WI38 (cell line): Measurements from ENCODE around the gene SLC41A2.
"Not testable (repeated sequence)": the region's sequence is repeated elsewhere in the genome, so short reads cannot be mapped to it uniquely, and the experiment has no call there.

ENCODE experiments used
- H3K4me3 ChIP-seq: 2 replicates; pipeline ENCODE4 v1.5.1; 2011; ENCODE audit warnings: low read depth, mild to moderate bottlenecking, control low read depth, low read length
- CTCF ChIP-seq: IDR thresholded peaks from 2 replicates; pipeline ENCODE4 v1.5.1; 2012; ENCODE audit warnings: low read depth, mild to moderate bottlenecking, control low read depth, low read length

Gene SLC41A2

GRCh38 chr12:104953323-104953722 lies 4.8 kb downstream of the SLC41A2 start:
- TF ChIP-seq CTCF, result no peak
- H3K4me3 ChIP-seq, result no peak overlapping the region

- no peak overlapping the region for H3K4me3 ChIP-seq
- TF ChIP-seq CTCF, result no peak
These were observed 5.3 kb downstream of the SLC41A2 start for GRCh38 chr12:104952816-104953215.

GRCh38 chr12:104951759-104952509 lies 6.2 kb downstream of the SLC41A2 start:
- TF ChIP-seq CTCF, result no peak
- no peak overlapping the region for H3K4me3 ChIP-seq

GRCh38 chr12:104948716-104949115 lies 9.4 kb downstream of the SLC41A2 start:
- H3K4me3 ChIP-seq, result not testable (repeated sequence)

- H3K4me3 ChIP-seq, result no peak overlapping the region
- TF ChIP-seq CTCF, result no peak
These were observed 13.8 kb downstream of the SLC41A2 start for GRCh38 chr12:104944252-104944651.

GRCh38 chr12:104943401-104943800 lies 14.7 kb downstream of the SLC41A2 start:
- H3K4me3 ChIP-seq, result not testable (repeated sequence)

GRCh38 chr12:104942075-104942474 lies 16.0 kb downstream of the SLC41A2 start:
- no peak for TF ChIP-seq CTCF

GRCh38 chr12:104941454-104941853 lies 16.6 kb downstream of the SLC41A2 start:
- no peak for TF ChIP-seq CTCF

More at GRCh38 chr12:104942075-104942474, 16.0 kb downstream of the SLC41A2 start:
- no peak overlapping the region for H3K4me3 ChIP-seq

More at GRCh38 chr12:104941454-104941853, 16.6 kb downstream of the SLC41A2 start:
- H3K4me3 ChIP-seq, result no peak overlapping the region
